ENCODE results near the gene OR52H1. TPM values are rescaled to one million over a fixed set of nuclear protein-coding genes. Genes with fewer than 3 reads are reported as not detected.

Gene OR52H1
- polyA plus RNA-seq, 1 experiment = 0.10 TPM

DNA sequence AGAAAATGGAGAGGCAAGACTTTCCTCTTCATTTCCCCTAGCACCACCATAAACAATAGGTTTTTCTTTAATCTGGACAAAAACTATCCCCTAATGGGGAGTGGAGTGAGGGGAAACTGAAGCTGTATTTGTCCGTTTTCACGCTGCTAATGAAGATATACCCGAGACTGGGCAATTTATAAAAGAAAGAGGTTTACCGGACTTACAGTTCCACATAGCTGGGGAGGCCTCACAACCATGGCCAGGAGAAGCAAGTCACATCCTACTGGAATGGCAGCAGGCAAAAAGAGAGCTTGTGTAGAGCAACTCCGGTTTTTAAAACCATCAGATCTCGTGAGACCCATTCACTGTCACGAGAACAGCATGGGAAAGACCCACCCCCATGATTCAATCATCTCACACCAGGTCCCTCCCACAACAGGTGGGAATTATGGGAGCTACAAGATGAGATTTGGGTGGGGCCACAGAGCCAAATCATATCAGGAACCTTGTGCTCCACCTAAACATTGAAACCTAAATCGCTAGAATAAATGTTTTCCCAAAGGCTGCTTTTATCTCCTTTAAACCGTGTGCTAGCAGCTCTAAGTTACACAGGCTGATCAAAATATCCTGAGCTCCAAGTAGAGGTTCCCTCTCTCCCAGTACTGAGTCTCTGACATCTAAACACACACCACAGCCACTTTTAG is 42.8 kb downstream of the OR52H1 start:
- H3K9me3 ChIP-seq (ENCODE audit: control insufficient read depth, insufficient read depth, low read length) = no peaks in the 10 kb centered on the region
- no peaks in the 10 kb centered on the region for H3K27me3 ChIP-seq (ENCODE audit: control insufficient read depth, insufficient read depth, low read length)
- H3K27ac ChIP-seq (ENCODE audit: low read depth, low read length) = no peak overlapping the region
- TF ChIP-seq, protein P1, sequence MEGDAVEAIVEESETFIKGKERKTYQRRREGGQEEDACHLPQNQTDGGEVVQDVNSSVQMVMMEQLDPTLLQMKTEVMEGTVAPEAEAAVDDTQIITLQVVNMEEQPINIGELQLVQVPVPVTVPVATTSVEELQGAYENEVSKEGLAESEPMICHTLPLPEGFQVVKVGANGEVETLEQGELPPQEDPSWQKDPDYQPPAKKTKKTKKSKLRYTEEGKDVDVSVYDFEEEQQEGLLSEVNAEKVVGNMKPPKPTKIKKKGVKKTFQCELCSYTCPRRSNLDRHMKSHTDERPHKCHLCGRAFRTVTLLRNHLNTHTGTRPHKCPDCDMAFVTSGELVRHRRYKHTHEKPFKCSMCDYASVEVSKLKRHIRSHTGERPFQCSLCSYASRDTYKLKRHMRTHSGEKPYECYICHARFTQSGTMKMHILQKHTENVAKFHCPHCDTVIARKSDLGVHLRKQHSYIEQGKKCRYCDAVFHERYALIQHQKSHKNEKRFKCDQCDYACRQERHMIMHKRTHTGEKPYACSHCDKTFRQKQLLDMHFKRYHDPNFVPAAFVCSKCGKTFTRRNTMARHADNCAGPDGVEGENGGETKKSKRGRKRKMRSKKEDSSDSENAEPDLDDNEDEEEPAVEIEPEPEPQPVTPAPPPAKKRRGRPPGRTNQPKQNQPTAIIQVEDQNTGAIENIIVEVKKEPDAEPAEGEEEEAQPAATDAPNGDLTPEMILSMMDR (IDR thresholded peaks at IDR 0.05; ENCODE audit: low read depth, low read length) = no peak
- H3K4me3 ChIP-seq (ENCODE audit: low read depth, low read length) = no peak overlapping the region
- POLR2A ChIA-PET = no interaction called here
- CTCF ChIA-PET = interaction anchor here (1.1 kb wide), 1 partner anchor 29 kb away, joined by 3 read pairs; no protein-coding TSS in a partner anchor
- no peak for DNase-seq (ENCODE audit: low read depth, low spot score)

DNA sequence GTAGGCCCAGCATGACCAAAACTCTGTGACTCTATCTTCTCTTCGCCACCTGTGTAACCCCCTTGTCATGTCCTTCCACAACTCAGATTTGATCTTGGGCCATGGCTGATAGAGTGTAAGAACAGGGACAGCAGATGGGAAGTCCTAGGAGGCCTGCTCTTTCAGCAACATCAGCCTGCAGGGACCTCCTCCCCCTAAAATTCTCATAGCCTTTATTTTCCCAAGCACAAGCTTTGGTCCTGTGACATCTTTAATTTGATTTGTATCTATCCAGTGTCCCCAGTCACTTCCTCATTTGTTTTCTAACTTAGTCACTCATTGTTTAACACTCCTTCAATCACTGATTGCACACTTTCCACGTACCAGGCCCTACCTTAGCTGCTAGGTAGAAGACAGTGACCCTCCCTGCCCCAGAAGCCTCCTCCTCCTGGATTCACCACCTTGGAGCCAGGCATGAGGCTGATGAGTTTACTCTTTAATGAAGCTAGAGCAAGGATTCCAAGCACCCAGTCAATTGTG is 43.9 kb downstream of the OR52H1 start:
- POLR2A ChIA-PET = no interaction called here
- CTCF ChIA-PET = interaction anchor here (1.0 kb wide), 1 partner anchor 96 kb away, joined by 3 read pairs; no protein-coding TSS in a partner anchor
- H3K27ac ChIP-seq (ENCODE audit: low read depth, low read length) = no peak overlapping the region

DNA sequence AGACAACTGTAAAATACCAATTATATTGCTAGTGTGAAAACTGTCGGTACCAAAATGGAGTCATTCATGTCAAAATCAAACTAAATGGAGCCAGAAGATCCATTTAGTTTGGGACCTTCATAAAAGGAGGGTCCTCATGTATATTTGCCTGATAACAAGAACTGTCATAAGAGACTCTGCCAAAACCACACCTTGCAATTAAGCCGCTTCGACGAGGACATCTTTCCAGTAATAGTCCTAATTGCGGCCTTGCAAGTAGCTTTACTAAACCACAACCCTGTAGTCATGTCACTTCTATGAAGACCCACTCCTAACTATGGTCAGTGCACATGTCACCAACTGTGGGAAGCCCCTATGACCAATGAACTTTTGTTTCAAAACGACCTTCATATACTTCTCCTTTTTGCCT is 47.9 kb downstream of the OR52H1 start:
- CTCF ChIA-PET = no interaction called here

More for the DNA sequence above, 43.9 kb downstream of the OR52H1 start:
- no peak for DNase-seq (ENCODE audit: low read depth, low spot score)
- H3K4me3 ChIP-seq (ENCODE audit: low read depth, low read length) = no peak overlapping the region
- no peaks in the 10 kb centered on the region for H3K27me3 ChIP-seq (ENCODE audit: control insufficient read depth, insufficient read depth, low read length)
- no peaks in the 10 kb centered on the region for H3K9me3 ChIP-seq (ENCODE audit: control insufficient read depth, insufficient read depth, low read length)
- TF ChIP-seq, protein P1 (IDR thresholded peaks at IDR 0.05; ENCODE audit: low read depth, low read length) = no peak

DNA sequence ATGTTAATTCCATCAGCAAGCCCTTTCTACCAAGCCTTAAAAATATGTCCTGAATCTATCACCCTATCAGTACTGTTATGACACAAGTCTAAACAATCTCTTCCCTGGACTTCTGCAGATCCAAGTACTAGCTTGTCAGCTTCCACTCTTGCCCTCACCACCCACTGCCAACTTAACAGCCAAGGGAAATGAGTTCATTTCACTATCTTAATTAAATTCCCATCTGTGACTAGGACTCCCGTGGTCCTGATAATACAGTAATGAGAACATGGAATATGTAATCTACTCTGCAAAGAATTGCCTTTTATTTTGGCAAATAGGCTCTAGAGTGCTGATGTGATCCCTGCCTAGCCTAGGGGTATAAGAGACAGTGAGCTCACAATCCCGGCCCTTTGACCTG is 48.7 kb downstream of the OR52H1 start:
- POLR2A ChIA-PET = no interaction called here
- Histone ChIP-seq H3K4me3 (ENCODE audit: low read depth, low read length) (no peak overlapping the region), H3K9me3 (ENCODE audit: control insufficient read depth, insufficient read depth, low read length) (no peaks in the 10 kb centered on the region), H3K27me3 (ENCODE audit: control insufficient read depth, insufficient read depth, low read length) (no peaks in the 10 kb centered on the region), H3K27ac (ENCODE audit: low read depth, low read length) (no peak overlapping the region)
- CTCF ChIA-PET = no interaction called here
- no peak for DNase-seq (ENCODE audit: low read depth, low spot score)
- TF ChIP-seq, protein P1 (IDR thresholded peaks at IDR 0.05; ENCODE audit: low read depth, low read length) = no peak

More for the DNA sequence above, 47.9 kb downstream of the OR52H1 start:
- POLR2A ChIA-PET = no interaction called here
- DNase-seq (ENCODE audit: low read depth, low spot score) = no peak
- Histone ChIP-seq H3K27me3 (ENCODE audit: control insufficient read depth, insufficient read depth, low read length) (no peaks in the 10 kb centered on the region), H3K9me3 (ENCODE audit: control insufficient read depth, insufficient read depth, low read length) (no peaks in the 10 kb centered on the region), H3K27ac (ENCODE audit: low read depth, low read length) (no peak overlapping the region), H3K4me3 (ENCODE audit: low read depth, low read length) (no peak overlapping the region)
- TF ChIP-seq, protein P1 (IDR thresholded peaks at IDR 0.05; ENCODE audit: low read depth, low read length) = no peak

Other genes with a start within 250 kb of the OR52H1 start
- 0.67 and 0.82 TPM in 2 replicates for gene OR51B4, start 246.6 kb downstream of the OR52H1 start, polyA plus RNA-seq (2011; rRNA removed)
- gene OR51B2, start 224.2 kb downstream of the OR52H1 start, polyA plus RNA-seq (2011; rRNA removed) = not detected in 2 replicates
- 0.56 and 0.84 TPM in 2 replicates for gene OR51B5, start 205.0 kb downstream of the OR52H1 start, polyA plus RNA-seq (2011; rRNA removed)
- gene OR51B6, start 197.0 kb downstream of the OR52H1 start, polyA plus RNA-seq (2011; rRNA removed) = not detected in 2 replicates
- gene OR51M1, start 164.7 kb downstream of the OR52H1 start, polyA plus RNA-seq (2011; rRNA removed) = 0.06 and 0.12 TPM in 2 replicates
- gene OR51Q1, start 126.4 kb downstream of the OR52H1 start, polyA plus RNA-seq (2011; rRNA removed) = not detected in 2 replicates
- gene OR51I1, start 107.0 kb downstream of the OR52H1 start, polyA plus RNA-seq (2011; rRNA removed) = not detected in 2 replicates
- gene OR51I2, start 99.2 kb downstream of the OR52H1 start, polyA plus RNA-seq (2011; rRNA removed) = not detected in 2 replicates
- not detected in 2 replicates for gene OR52D1, start 59.9 kb downstream of the OR52H1 start, polyA plus RNA-seq (2011; rRNA removed)
- not detected in 2 replicates for gene UBQLN3, start 38.6 kb downstream of the OR52H1 start, polyA plus RNA-seq (2011; rRNA removed)
- gene UBQLNL, start 31.8 kb downstream of the OR52H1 start, polyA plus RNA-seq (2011; rRNA removed) = 0.31 and 0.42 TPM in 2 replicates
- not detected in 2 replicates for gene OR52B6, start 32.3 kb upstream of the OR52H1 start, polyA plus RNA-seq (2011; rRNA removed)
- gene TRIM6, start 48.1 kb upstream of the OR52H1 start, polyA plus RNA-seq (2011; rRNA removed) = 5.7 and 6.8 TPM in 2 replicates
- 12.8 and 18.3 TPM in 2 replicates for gene TRIM34, start 76.5 kb upstream of the OR52H1 start, polyA plus RNA-seq (2011; rRNA removed)
- gene TRIM5, start 136.5 kb upstream of the OR52H1 start, polyA plus RNA-seq (2011; rRNA removed) = 46.3 and 53.3 TPM in 2 replicates
- 79.9 and 100 TPM in 2 replicates for gene TRIM22, start 141.2 kb upstream of the OR52H1 start, polyA plus RNA-seq (2011; rRNA removed)
- gene OR56B1, start 187.9 kb upstream of the OR52H1 start, polyA plus RNA-seq (2011; rRNA removed) = not detected in 2 replicates
- not detected in 2 replicates for gene OR52N4, start 205.7 kb upstream of the OR52H1 start, polyA plus RNA-seq (2011; rRNA removed)
- not detected in 2 replicates for gene OR52N5, start 234.8 kb upstream of the OR52H1 start, polyA plus RNA-seq (2011; rRNA removed)
- gene OR52N1, start 242.7 kb upstream of the OR52H1 start, polyA plus RNA-seq (2011; rRNA removed) = not detected in 2 replicates